HG02642 (cell line): Measurements from ENCODE around the gene SEM1.
"Not testable (repeated sequence)": the region's sequence is repeated elsewhere in the genome, so short reads cannot be mapped to it uniquely, and the experiment has no call there.

Experiments
- ATAC-seq: cut with Tn5 transposase; IDR thresholded peaks from one replicate; pipeline ENCODE4 v1.9.1; 2021; ENCODE audit warnings: mild to moderate bottlenecking; ENCODE audit not compliant: unreplicated experiment, poor library complexity

Gene SEM1

GRCh38 chr7:96707901-96708774 is 1.5 kb downstream of the SEM1 start:
- no peak for ATAC-seq

GRCh38 chr7:96701258-96701657 is 8.4 kb downstream of the SEM1 start:
- no peak for ATAC-seq

DNA sequence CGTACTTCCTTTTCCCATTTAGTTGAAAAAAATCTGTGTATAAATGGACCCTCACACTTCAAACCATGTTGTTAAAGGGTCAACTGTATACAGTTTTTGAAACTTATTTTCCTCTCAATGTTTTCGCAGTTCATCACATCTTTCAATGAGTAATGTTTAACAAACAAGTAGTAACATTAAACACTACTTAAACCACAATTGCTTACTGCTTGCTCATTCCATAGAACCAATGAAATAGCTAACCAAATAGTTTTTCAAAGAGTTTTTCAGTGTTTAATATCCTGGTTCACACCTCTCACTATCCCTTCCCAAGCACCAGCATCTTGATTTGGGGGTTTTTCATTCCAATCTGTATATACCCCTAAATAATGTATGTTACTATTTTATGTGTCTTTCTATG is 9.1 kb downstream of the SEM1 start:
- no peak for ATAC-seq

GRCh38 chr7:96699219-96699871 is 10.3 kb downstream of the SEM1 start:
- no peak for ATAC-seq

- not testable (repeated sequence) for ATAC-seq
Measured at GRCh38 chr7:96698449-96698848, 11.2 kb downstream of the SEM1 start.

DNA sequence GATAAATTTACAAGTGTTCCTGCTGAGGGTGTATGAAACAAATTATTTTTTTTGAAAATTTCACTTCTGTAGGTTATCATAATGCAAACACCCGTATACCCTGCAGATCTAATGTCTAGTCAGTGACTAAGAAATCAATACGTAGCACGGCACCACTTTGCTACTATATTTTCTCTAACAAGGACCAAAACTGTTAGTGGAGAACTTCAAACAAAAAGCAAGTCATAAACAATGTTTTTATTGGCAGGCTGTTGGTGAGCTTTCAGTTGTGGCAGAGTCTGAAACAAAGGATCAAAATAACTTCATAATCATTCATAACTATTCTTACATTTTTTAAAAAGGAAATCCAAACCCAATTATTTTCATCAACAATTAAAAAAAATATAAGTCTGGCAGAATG is 11.8 kb downstream of the SEM1 start:
- ATAC-seq, result no peak

DNA sequence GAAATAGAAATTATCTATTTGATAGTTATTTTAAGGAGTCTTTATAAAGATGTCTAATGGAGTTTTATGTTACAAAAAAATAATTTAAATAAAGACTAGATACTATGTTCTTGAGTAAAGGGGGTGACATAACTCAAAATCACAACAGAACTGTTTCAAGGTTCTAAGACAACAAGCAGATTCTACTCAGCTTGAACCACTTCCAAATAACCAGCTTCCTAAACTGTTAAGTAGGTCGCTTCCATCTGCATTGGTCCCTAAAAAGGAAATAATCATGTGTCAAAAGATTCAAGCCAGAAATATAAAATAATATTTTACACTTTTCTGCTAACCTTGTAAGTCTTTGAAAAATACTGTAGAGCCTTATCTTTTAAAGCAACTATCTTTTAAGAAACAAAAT is 14.1 kb downstream of the SEM1 start:
- ATAC-seq, result no peak

GRCh38 chr7:96694082-96694481 is 15.6 kb downstream of the SEM1 start:
- no peak for ATAC-seq

GRCh38 chr7:96691702-96692101 is 17.9 kb downstream of the SEM1 start:
- no peak for ATAC-seq

DNA sequence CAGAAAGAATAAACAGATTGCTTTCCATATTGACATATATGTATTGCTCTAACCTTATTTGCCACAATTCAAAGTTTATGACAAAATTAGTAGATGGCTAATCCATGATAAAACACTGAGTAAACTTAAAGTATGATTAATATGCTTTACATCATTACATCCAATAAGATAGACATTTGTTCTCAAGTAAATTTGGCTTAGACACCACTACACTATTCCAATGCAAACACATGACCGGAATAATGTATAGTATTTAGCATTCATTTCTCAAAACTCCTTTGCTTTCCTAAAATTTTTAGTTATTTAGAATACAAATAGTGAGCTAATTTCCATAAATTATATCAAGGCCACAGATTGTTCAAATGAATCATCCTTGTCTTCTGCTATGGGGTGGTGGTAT is 20.2 kb downstream of the SEM1 start:
- ATAC-seq, result no peak

DNA sequence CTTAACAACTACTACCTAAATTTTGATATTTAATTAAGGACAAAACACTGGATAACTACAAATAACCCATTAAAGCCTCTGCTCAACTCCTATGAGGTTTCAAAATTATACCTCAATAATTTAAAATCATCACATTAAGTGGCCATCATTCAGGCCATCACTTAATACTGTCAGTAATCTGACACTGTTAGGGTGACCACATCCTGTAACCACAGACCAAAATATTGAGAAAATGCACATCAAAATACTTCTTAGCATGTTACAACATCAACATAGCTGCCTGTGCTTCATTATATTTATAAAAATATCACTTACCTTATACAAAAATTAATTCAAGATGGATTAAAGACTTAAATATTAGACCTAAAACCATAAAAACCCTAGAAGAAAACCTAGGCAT is 23.3 kb downstream of the SEM1 start:
- no peak for ATAC-seq

DNA sequence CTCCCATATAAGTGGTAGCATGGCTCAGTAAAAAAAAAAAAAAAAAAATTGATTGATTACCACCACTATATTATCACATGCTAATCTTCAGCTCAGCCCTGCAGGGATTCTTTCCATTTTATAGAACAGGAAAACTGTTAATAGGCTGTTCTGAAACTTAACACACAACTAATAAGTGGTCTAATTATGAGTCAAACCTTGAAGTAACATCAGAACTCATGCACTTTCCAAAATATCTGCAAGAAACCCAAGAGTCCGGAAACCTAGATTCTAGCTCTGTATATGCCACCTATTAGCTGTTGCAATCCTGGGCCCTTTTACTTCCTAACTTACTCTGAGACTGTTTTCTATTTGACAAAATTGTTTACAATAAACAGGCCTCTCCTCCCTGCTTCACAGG is 23.9 kb downstream of the SEM1 start:
- ATAC-seq, result peak; percentile 73

DNA sequence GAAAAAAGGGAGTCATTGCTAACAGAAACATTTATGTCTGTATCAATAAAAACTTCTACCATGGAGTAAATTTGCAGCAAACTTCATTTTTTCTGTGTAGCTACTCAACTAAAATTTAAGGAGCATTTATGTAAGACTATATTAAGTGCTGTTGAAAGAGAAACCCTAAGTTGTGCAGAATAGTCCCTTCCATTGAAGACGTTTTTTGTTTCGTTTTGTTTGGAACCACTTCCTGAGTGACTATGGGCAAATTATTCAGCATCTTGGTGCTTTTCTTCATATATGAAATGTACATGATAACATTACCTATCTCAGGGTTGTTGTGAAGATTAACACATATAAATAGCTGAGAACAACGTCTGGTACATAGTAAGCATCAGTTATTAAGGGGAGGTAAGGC is 24.3 kb downstream of the SEM1 start:
- ATAC-seq, result peak; percentile 83

- no peak for ATAC-seq
Measured at GRCh38 chr7:96679886-96680285, 29.8 kb downstream of the SEM1 start.

DNA sequence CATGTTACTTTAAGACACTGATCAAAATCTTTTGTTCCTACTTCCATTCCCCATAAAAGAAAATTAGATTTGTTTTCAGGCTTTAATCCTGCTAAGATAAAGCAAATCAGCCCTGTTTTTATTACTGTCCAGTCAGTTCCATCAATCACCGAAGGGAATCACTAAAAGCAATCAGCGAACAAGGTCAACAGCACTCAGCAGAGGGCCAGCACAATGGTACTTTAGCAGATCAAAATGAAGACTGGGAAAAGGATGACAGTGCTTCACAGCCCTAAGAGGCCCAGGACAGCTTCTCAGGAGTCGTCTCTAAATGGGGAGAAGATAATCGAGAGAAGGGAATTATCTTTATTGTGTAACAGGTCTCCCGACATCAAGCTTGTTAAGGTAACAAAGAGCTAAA is 32.7 kb downstream of the SEM1 start:
- ATAC-seq, result no peak

GRCh38 chr7:96675548-96675947 is 34.1 kb downstream of the SEM1 start:
- ATAC-seq, result no peak

- ATAC-seq, result no peak
Measured at GRCh38 chr7:96674565-96674964, 35.1 kb downstream of the SEM1 start.

- ATAC-seq, result no peak
Measured at GRCh38 chr7:96671854-96672253, 37.8 kb downstream of the SEM1 start.

- no peak for ATAC-seq
Measured at GRCh38 chr7:96670338-96671289, 39.0 kb downstream of the SEM1 start.

DNA sequence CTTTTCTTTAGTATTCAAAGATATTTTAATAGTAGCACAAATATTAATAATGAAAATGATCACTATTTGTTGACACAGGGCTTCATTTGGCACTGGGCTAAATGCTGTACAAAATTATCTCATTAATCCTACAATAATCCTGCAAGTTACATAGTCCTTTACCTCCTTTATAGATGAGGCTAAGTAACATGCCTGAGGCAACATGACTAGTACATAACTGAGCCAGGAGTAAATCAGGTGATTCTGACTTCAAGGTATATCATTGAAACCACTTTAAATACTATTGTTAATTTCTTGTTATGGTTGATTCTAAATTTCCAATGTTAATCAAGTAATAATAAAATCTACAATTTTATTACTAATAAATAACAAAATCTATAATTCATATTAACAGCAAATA is 39.8 kb downstream of the SEM1 start:
- no peak for ATAC-seq

GRCh38 chr7:96667026-96667425 is 42.6 kb downstream of the SEM1 start:
- no peak for ATAC-seq
